Right cardiac atrium (tissue), 5 donors: Measurements from ENCODE around the gene FRS3. TPM values are rescaled to one million over a fixed set of nuclear protein-coding genes. Genes with fewer than 3 reads are reported as not detected.
"Not testable (repeated sequence)": the region's sequence is repeated elsewhere in the genome, so short reads cannot be mapped to it uniquely, and the experiment has no call there.

Source experiments
- ATAC-seq, 2 donors: fragments of 200-7000 bp; cut with Tn5 transposase; one replicate each; pipeline versions ENCODE4 v1.8.0 to v1.9.1; 2020; ENCODE audit warnings: moderate library complexity in 2 of 2, mild to moderate bottlenecking in 1 of 2
- DNase-seq, 3 donors: peaks; one replicate each; pipeline ENCODE4 v3.0.0-alpha.2; 2020
- H3K27ac ChIP-seq: one replicate; pipeline ENCODE4 v1.5.1; 2013; ENCODE audit warnings: mild to moderate bottlenecking, low read length, control low read depth, moderate library complexity
- H3K27me3 ChIP-seq: one replicate; pipeline ENCODE4 v1.6.1; 2013; ENCODE audit not compliant: control insufficient read depth, insufficient read depth
- H3K4me1 ChIP-seq: one replicate; pipeline ENCODE4 v1.6.1; 2013; ENCODE audit warnings: low read length; ENCODE audit not compliant: control insufficient read depth, insufficient read depth
- H3K4me3 ChIP-seq: one replicate; pipeline ENCODE4 v1.5.1; 2013; ENCODE audit warnings: low read length, control low read depth
- H3K9me3 ChIP-seq: one replicate; pipeline ENCODE4 v1.6.1; 2013; ENCODE audit warnings: low read length; ENCODE audit not compliant: control insufficient read depth
- WGBS: extraction: QIAGEN DNeasy Blood & Tissue Kit; methylation state at CpG from one replicate; pipeline ENCODE4 v1.1.7; 2013; 5-methylcytosine and 5-hydroxymethylcytosine counted together
- intact Hi-C, 4 donors: fragments of 100-400 bp; cut with DNase I; formaldehyde crosslinking; loops; one replicate each; pipeline versions ENCODE4 v1.11.0 to v1.14.0; 2022 to 2023
- polyA plus RNA-seq: library from polyadenylated mRNA; stranded (reverse); fragments of 200-250 nt; gene quantifications from one replicate; pipeline ENCODE4 v1.2.3, GENCODE V29; 2013
- total RNA-seq, 4 donors: library from RNA; stranded (reverse); fragmentation: NEBNext Ultra II Directional; extraction: Animal tissue kit (Norgen Biotek cat#: 25700); gene quantifications; one replicate each; pipeline ENCODE4 v1.2.1, GENCODE V29; 2021
- donor health status: healthy with polysubstance abuse.
- donor health status: DM: no; HTN: yes; CAD: no.
- donor health status: DM: no; HTN: no; CAD: no.
- donor health status: DM: no; HTN: yes; CAD: no; lungs with severe emphysema.
- donor health status: DM: yes; HTN: yes; CAD: no.

Gene FRS3
- total and polyA plus RNA-seq, 5 donors, result 3.7 to 6.9 (median 5.1) TPM

GRCh38 chr6:41813956-41814355 is 34.3 kb upstream of the FRS3 start:
- 77% methylated on average over 2 of the region's 2 CpGs for WGBS
- Histone ChIP-seq H3K9me3 (no peaks in the 10 kb centered on the region), H3K4me1 (peaks cover 2% of the 10 kb centered on the region), H3K4me3 (no peak overlapping the region), H3K27ac (no peak overlapping the region), H3K27me3 (no peaks in the 10 kb centered on the region)
- ATAC-seq (no peak), DNase-seq (no peak)
- intact Hi-C loops, result no loop called here

- WGBS, result 89% methylated on average over 2 of the region's 2 CpGs
- peak overlapping the region; percentile 13 for H3K27ac ChIP-seq
- H3K27me3 ChIP-seq, result no peaks in the 10 kb centered on the region
- intact Hi-C loops, result no loop called here
- H3K9me3 ChIP-seq, result no peaks in the 10 kb centered on the region
- H3K4me3 ChIP-seq, result no peak overlapping the region
- H3K4me1 ChIP-seq, result peaks cover 2% of the 10 kb centered on the region
- no peak for ATAC-seq
- DNase-seq, result no peak
Measured at GRCh38 chr6:41813469-41813868, 33.8 kb upstream of the FRS3 start.

- H3K4me1 ChIP-seq, DNase-seq, H3K27ac ChIP-seq, intact Hi-C loops, ATAC-seq, H3K9me3 ChIP-seq, H3K4me3 ChIP-seq, H3K27me3 ChIP-seq: not testable (repeated sequence)
- 96% methylated on average over 13 of the region's 13 CpGs for WGBS
Measured at GRCh38 chr6:41811946-41812345, 32.2 kb upstream of the FRS3 start.

GRCh38 chr6:41811095-41811494 is 31.4 kb upstream of the FRS3 start:
- intact Hi-C loops, result no loop called here
- Histone ChIP-seq H3K27ac (no peak overlapping the region), H3K27me3 (no peaks in the 10 kb centered on the region), H3K4me3 (no peak overlapping the region), H3K9me3 (no peaks in the 10 kb centered on the region), H3K4me1 (peaks cover 2% of the 10 kb centered on the region)
- DNase-seq (no peak), ATAC-seq (no peak)
- WGBS, result 96% methylated on average over 3 of the region's 3 CpGs

GRCh38 chr6:41805830-41806774 is 26.4 kb upstream of the FRS3 start:
- no peak overlapping the region for H3K4me3 ChIP-seq
- 93% methylated on average over 74 of the region's 74 CpGs for WGBS
- H3K4me1 ChIP-seq, result no peaks in the 10 kb centered on the region
- intact Hi-C loops, result no loop called here
- H3K27ac ChIP-seq, result no peak overlapping the region
- no peaks in the 10 kb centered on the region for H3K27me3 ChIP-seq
- ATAC-seq (peak in 1 of 2 donors; percentile 51), DNase-seq (no peak)
- no peaks in the 10 kb centered on the region for H3K9me3 ChIP-seq

- Histone ChIP-seq H3K27ac (no peak overlapping the region), H3K4me3 (no peak overlapping the region), H3K9me3 (no peaks in the 10 kb centered on the region), H3K27me3 (no peaks in the 10 kb centered on the region), H3K4me1 (no peaks in the 10 kb centered on the region)
- whole genome bisulfite sequencing, result 76% methylated on average over 2 of the region's 2 CpGs
- intact Hi-C loops, result no loop called here
- ATAC-seq (no peak), DNase-seq (no peak)
Measured at GRCh38 chr6:41801380-41801779, 21.7 kb upstream of the FRS3 start.

- Histone ChIP-seq H3K27ac (no peak overlapping the region), H3K27me3 (no peaks in the 10 kb centered on the region), H3K4me3 (no peak overlapping the region), H3K4me1 (no peaks in the 10 kb centered on the region), H3K9me3 (no peaks in the 10 kb centered on the region)
- WGBS, result 90% methylated on average over 2 of the region's 2 CpGs
- no peak for DNase-seq
- intact Hi-C loops, result loop anchor here in 1 of 4 donors (10.0 kb wide), 1 partner anchor 135 kb away; no protein-coding TSS in a partner anchor
- ATAC-seq, result no peak
Measured at GRCh38 chr6:41799559-41799911, 19.8 kb upstream of the FRS3 start.

GRCh38 chr6:41798901-41799558 is 19.3 kb upstream of the FRS3 start:
- ATAC-seq, result no peak
- 97% methylated on average over 7 of the region's 7 CpGs for WGBS
- no peak for DNase-seq
- H3K27ac ChIP-seq, result no peak overlapping the region
- no peak overlapping the region for H3K4me3 ChIP-seq
- no peaks in the 10 kb centered on the region for H3K9me3 ChIP-seq
- H3K4me1 ChIP-seq, result no peaks in the 10 kb centered on the region
- no peaks in the 10 kb centered on the region for H3K27me3 ChIP-seq
- intact Hi-C loops, result loop anchor here in 1 of 4 donors (10.0 kb wide), 1 partner anchor 136 kb away; no protein-coding TSS in a partner anchor

GRCh38 chr6:41796474-41796873 is 16.8 kb upstream of the FRS3 start:
- intact Hi-C loops, result loop anchor here in 1 of 4 donors (10.0 kb wide), 1 partner anchor 138 kb away; no protein-coding TSS in a partner anchor
- Histone ChIP-seq H3K4me1 (peaks cover 2% of the 10 kb centered on the region), H3K27ac (no peak overlapping the region), H3K27me3 (no peaks in the 10 kb centered on the region), H3K4me3 (no peak overlapping the region), H3K9me3 (no peaks in the 10 kb centered on the region)
- ATAC-seq (no peak), DNase-seq (no peak)
- 91% methylated on average over 2 of the region's 2 CpGs for WGBS

GRCh38 chr6:41791984-41792383 is 12.3 kb upstream of the FRS3 start:
- H3K4me3 ChIP-seq, result no peak overlapping the region
- H3K4me1 ChIP-seq, result peaks cover 2% of the 10 kb centered on the region
- no peak overlapping the region for H3K27ac ChIP-seq
- H3K27me3 ChIP-seq, result no peaks in the 10 kb centered on the region
- ATAC-seq (no peak), DNase-seq (no peak)
- no peaks in the 10 kb centered on the region for H3K9me3 ChIP-seq
- 74% methylated on average over 4 of the region's 4 CpGs for WGBS
- intact Hi-C loops, result loop anchor here in 1 of 4 donors (10.0 kb wide), 1 partner anchor 143 kb away; no protein-coding TSS in a partner anchor

- ATAC-seq (no peak), DNase-seq (no peak)
- intact Hi-C loops, result loop anchor here in 1 of 4 donors (10.0 kb wide), 1 partner anchor 143 kb away; no protein-coding TSS in a partner anchor
- H3K27ac ChIP-seq, result no peak overlapping the region
- no peak overlapping the region for H3K4me3 ChIP-seq
- 74% methylated on average over 1 of the region's 1 CpG for WGBS
- H3K27me3 ChIP-seq, result no peaks in the 10 kb centered on the region
- no peaks in the 10 kb centered on the region for H3K9me3 ChIP-seq
- peaks cover 2% of the 10 kb centered on the region for H3K4me1 ChIP-seq
Measured at GRCh38 chr6:41791305-41791704, 11.6 kb upstream of the FRS3 start.
